HG02763 (cell line): ENCODE results near the gene PDZD2.

ENCODE experiments used
- ATAC-seq: cut with Tn5 transposase; IDR thresholded peaks from one replicate; pipeline ENCODE4 v1.9.1; 2021; ENCODE audit warnings: mild to moderate bottlenecking, moderate library complexity; ENCODE audit not compliant: unreplicated experiment

Gene PDZD2

DNA sequence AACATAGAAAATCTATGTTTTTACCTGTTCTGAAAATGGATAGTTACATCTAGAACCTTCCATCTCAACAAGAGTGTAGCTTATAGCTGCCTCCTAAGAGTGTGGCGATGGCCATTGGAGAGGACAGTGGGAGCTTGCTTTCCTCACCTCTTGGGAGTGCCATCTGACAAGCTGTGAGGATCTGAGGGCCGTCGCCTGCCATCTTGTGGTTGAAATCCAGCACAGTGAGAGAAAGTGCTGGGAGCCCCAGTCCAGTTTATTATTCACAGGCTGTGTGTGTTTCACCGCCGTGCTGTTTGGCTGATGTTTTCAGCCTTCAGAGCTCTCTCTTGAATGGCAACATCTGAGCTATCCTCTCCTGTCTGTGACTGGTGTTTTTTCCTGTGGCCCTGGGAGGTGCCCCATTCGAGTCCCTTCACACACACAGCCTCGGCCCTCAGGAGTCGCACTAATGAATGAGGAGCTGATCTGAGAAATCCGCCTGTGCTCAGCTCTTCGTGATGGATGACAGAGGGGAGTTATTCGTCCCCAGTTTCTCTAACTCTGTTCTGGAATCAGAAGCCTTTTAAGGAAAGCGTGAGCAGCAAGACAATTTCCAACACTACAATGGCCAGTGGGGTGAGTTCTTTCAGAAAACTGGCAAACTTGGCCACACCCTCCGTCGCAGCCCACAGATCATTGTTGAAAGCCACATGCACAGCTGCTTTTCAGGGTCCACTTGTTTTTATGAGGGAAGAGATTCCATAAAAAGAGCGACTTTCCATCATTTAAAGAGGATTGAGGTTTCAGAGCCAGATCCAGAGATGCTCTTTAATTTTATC lies 170.3 kb downstream of the PDZD2 start:
- peak; percentile 60 for ATAC-seq

- ATAC-seq = no peak
Measured at GRCh38 chr5:31811210-31811609, 172.3 kb downstream of the PDZD2 start.

DNA sequence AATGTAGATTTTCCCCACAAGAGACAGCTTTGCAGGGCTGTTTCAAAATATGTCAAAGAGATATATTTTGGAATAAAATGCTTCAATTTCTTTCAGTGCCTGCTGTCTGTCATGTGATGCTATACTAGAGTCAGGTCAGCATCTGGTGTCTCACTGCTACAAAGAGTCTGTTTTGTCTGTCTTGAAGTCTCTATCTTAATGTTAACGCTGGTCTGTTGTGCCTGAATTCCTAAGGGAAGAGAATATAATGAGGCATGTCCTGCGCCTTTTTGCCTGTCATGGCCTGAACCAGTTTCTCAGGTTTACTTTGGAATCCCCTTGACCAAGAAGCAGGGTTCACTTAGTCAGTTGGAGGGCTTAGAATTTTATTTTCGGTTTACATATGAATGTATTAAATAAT lies 176.4 kb downstream of the PDZD2 start:
- ATAC-seq = no peak

DNA sequence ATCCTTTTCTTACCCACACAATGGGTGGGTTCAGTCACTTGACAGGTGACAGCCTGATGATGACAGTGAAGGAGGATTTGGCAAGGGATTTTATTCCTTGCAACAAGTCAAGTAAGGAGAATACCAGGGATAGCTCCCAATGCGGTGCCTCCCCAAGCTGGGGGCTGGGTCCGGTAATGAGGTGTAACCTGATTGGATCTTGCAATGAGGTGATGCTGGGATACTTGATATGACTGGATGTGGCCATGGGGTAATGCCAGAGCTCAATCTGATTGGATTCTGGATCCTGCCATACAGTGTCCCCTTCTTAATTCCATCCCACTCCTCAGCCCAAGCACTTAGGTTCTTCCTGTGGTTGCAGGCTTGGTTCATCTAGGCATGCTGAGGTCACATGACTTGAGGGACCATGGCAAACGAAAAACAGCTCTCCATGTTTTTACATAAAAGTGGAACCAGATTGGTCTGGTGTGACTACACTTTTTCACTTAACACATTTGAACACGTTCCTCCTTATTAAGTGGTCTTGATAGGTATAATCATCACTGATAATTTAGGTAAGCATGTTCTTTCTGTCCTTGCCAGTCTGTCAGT lies 181.1 kb downstream of the PDZD2 start:
- no peak for ATAC-seq

DNA sequence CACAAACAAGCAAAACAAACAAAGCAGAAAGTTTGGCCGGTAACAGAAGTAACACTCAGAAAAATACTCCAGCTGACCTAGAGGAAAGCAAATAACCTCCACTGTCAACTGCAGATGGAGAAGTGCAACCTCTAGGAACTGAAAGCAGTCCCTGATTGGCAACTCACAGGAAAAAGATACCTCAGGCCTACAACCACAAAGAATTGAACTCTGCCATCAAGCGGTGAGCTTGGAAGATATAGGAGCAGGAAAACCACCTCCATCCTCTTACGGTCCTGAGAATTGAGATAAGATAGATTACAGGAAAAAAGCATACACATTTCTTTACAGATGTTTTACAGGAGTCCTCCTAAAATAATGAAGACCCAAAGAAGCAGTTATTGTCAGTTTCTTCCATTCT lies 184.5 kb downstream of the PDZD2 start:
- no peak for ATAC-seq

DNA sequence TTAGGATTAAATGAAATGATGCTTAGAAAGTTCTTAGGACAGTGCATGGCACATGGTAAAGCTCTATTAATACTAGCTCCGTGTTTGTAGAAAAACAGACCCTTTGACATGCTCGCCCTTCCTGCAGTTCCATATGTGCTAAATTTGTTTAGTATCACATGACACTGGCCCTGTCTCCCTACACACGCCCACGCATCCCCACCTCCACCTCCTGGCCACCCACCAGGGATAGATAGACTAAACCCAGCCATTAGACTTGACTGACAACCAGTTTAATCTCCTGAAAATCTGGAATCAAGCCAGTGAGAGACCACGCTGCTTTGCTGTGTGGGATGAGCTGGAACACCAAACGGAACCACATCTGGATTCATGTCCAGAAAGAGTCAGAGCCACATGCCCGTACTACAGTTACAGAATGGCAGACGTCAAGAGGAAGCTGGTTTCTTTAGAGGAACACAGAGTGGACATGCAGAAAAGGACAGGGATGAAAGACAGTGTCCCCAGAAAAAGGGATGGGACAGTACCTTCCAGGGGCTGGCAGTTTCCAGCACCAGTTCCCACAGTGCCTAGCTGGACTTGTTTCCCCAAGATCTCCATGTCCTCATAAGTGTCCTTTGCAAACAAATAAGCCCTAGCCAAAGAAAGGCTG lies 186.1 kb downstream of the PDZD2 start:
- ATAC-seq = no peak

GRCh38 chr5:31825518-31826068 lies 186.7 kb downstream of the PDZD2 start:
- ATAC-seq = no peak

- no peak for ATAC-seq
Measured at GRCh38 chr5:31827867-31828266, 188.9 kb downstream of the PDZD2 start.

GRCh38 chr5:31832966-31833365 lies 194.0 kb downstream of the PDZD2 start:
- no peak for ATAC-seq

DNA sequence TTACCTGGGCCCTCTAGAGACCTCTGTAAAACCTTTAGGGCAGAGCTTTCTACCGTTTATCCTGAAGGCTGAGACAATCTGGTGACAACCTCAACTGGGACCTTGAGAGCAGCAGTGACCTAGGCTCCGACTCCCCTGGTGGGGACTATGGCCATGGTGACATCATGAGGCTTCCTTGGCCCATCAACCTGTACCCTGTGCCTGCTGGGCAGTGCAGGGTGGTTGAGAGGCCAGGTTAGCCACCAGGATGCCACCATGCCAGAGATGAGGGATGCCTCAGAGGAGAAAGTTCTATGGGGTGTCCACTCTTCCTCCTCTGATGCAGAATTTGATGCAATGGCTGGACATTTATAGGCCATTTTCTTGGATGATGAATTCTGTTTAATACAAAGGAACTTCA lies 194.8 kb downstream of the PDZD2 start:
- no peak for ATAC-seq

GRCh38 chr5:31844622-31845345 lies 205.9 kb downstream of the PDZD2 start:
- ATAC-seq = no peak

DNA sequence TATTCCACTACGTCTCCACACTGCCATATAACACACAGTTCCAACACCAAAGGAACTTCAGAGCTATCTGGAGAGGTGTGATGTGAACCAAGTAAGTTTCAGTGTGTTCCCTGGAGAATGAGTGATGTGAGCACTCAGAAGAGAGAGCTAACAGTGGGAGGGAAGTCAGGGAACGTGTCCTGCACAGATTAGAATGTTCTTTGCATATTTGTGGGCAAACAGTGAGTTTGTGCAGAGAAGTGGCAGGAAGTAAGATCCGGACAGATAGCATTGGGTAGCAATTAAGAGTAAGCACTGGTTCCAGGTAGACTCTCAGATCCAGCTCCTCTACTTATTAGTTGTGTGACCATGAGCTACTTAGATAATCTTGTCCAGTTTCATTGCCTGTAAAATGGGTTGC lies 206.4 kb downstream of the PDZD2 start:
- ATAC-seq = no peak

GRCh38 chr5:31846934-31847333 lies 208.0 kb downstream of the PDZD2 start:
- no peak for ATAC-seq

DNA sequence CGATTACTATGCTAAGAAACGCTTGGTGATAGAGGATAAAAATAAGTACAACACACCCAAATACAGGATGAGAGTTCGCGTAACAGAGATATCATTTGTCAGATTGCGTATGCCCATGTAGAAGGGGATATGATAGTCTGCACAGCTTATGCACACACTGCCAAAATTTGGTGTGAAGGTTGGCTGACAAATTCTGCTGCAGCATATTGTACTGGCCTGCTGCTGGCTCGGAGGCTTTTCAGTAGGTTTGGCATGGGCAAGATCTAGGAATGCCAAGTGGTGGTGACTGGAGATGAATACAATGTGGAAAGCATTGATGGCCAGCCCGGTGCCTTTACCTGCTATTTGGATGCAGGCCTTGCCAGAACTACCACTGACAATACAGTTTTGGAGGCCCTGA lies 208.4 kb downstream of the PDZD2 start:
- no peak for ATAC-seq

GRCh38 chr5:31850981-31851689 lies 212.2 kb downstream of the PDZD2 start:
- no peak for ATAC-seq

- ATAC-seq = no peak
Measured at GRCh38 chr5:31853398-31854135, 214.6 kb downstream of the PDZD2 start.

- ATAC-seq = no peak
Measured at GRCh38 chr5:31854181-31855133, 215.5 kb downstream of the PDZD2 start.

DNA sequence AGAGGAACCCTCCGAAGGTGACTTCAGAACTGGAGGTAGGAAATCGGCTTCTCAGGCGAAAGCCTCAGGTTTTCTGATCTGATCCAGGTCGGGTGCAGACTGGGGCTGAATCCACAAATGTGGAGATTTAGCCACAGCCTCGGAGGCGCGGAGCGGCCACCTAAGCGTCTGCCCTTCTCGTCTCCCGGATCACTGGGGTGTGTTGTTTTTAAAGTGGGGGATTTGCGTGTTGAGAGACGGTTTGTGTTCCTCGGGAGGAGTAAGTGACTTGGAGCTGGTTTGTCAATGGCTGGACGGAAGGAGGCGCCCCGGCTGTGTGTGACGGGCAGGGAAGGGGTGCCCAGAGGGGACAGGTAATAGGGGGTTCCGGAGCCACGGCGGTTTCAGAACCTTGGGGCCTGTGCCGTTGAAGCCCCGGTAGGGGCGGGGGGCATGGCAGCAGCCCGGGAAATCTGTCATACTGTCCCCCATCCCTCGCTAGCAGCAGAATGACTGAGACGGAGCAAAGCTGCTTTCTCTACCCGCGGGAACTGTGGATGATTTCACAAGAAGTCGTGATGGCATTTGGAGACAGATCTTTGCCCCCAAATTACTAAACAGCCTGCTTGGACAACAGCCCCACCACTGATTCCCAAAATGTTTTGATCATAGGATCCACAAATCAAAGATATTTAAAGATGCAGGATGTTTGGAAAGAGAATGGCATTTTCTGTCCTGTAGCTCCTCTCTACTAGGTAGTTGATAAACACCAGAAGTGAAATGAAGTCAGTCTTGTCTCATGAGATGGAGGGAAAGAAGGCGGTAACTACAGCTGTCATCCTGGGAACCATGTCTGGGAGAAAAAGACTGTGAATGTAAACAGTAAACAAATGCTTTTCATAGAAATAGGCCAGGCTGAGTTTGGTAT lies 216.5 kb downstream of the PDZD2 start:
- no peak for ATAC-seq
